C4-2B (cell line): ENCODE results near the gene TOPAZ1.

Source experiments
- H3K27ac ChIP-seq: fragments of 450-650 bp; 2 replicates; pipeline ENCODE4 v1.5.1; 2017
- ZFX ChIP-seq: fragments of 450-650 bp; IDR thresholded peaks from 2 replicates; pipeline ENCODE4 v1.6.1; 2017
- TF ChIP-seq, protein P1 (sequence below): fragments of 450-650 bp; conservative IDR thresholded peaks from 2 replicates; pipeline ENCODE4 v1.5.1; 2017; ENCODE audit warnings: mild to moderate bottlenecking

The TOPAZ1 gene

DNA sequence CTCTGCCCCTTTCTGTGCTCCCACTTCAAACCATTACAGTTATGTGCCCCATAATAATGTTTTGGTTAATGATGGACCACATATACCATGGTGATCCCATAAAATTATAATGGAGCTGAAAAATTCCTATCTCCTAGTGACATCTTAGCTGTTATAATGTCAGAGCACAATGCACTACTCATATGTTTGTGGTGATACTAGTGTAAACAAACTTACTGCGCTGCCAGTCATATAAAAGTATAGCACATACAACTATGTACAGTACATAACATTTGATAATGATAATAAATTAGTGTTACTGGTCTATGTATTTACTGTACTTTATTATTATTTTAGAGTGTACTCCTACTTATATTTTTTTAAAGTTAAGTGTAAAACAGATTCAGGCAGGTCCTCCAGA, 51.3 kb downstream of the TOPAZ1 start:
- H3K27ac ChIP-seq = no peak overlapping the region
- TF ChIP-seq, protein P1, sequence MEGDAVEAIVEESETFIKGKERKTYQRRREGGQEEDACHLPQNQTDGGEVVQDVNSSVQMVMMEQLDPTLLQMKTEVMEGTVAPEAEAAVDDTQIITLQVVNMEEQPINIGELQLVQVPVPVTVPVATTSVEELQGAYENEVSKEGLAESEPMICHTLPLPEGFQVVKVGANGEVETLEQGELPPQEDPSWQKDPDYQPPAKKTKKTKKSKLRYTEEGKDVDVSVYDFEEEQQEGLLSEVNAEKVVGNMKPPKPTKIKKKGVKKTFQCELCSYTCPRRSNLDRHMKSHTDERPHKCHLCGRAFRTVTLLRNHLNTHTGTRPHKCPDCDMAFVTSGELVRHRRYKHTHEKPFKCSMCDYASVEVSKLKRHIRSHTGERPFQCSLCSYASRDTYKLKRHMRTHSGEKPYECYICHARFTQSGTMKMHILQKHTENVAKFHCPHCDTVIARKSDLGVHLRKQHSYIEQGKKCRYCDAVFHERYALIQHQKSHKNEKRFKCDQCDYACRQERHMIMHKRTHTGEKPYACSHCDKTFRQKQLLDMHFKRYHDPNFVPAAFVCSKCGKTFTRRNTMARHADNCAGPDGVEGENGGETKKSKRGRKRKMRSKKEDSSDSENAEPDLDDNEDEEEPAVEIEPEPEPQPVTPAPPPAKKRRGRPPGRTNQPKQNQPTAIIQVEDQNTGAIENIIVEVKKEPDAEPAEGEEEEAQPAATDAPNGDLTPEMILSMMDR = no peak
- no peak for TF ChIP-seq ZFX

DNA sequence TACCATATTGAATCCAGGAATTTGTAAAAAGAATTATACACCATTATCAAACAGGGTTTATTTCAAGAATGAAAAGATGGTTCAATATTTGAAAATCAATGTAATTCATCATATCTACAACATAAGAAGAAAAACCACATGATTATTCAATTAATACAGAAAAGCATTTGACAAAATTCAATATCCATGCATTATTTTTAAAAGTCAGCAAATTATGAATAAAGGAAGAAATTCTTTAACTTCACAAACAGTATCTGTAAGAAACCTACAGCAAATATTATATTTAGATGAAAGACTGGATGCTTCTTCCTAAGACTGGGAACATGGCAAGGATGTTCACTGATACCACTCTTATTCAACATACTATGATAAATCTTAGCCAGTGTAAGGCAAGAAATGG, 55.6 kb downstream of the TOPAZ1 start:
- no peak for TF ChIP-seq ZFX
- TF ChIP-seq, protein P1 = no peak
- no peak overlapping the region for H3K27ac ChIP-seq

DNA sequence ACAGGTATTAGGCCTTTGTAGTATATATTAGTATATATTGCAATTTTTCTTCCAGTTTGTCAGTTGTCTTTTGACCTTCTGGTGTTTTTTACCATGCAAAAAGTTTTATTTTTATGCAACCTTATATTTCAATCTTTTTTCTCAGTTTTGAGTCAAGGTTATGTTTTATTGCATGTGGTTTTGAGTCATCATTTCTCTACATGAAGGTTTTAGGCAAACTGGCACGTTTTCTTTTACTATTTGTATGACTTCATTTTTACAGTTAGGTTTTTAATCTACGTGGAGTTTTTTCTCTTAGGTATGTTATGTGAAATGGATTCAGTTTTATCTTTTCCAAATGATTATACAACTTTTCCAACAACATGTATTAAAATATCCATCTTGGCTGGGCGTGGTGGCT, 60.1 kb downstream of the TOPAZ1 start:
- TF ChIP-seq, protein P1 = no peak
- no peak for TF ChIP-seq ZFX
- no peak overlapping the region for H3K27ac ChIP-seq

DNA sequence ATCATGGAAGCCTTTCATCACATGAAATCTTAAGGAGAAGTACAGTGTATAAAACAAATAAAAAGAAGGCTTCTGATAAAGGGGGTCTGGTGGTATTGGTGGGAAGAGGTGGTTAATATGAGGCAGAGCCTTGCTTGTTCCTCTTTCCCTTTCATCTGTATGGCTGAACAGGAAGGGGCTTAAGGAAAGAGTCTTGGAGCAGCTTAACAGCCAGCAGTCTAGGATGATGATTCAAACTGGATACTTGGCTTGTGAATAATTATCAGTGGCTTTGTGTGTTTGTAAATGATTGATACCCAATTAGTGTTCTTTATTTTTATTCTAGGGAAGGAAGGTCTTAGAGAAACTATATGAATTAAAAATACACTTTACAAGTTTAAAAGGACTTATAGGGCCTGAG, 67.8 kb downstream of the TOPAZ1 start:
- H3K27ac ChIP-seq = no peak overlapping the region
- TF ChIP-seq, protein P1 = no peak
- no peak for TF ChIP-seq ZFX

DNA sequence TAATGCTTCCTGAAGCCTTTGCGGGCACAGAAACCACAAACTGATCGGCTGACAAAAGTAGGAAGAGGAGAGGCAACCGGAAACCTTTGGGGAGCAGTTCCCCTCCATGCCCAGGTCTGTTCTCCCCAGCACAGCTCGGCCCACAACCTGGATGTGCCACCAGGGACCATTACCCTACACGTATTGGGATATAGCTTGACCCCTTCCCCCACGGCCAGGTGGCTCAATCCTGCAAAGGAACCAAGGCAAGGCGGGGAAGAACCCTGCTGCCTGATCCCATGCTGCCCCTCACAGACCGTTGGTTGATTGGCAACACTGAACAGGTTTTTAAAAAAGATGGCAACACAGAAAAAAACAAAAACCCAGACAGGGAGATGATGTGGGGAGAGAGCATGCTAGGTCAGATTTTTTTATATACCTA, 77.2 kb downstream of the TOPAZ1 start:
- no peak overlapping the region for H3K27ac ChIP-seq

DNA sequence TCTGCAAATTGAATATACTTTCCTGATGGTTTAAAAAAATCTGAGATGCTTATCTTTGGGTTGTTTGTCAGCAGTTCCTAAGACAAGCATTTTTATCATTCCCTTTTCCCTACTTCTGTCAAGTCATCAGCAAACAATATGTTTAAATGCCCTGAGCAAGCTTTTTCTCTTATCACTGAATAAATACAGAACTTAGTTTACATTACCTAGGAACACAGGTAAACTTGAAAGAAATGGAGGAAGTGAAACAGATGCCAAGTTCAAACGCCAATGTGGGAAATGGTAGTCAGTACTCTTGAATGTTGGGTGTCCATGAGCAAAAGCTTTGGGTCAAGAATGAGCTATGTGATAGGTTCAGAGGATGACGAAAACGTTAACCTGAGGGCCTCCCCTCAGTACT, 79.6 kb downstream of the TOPAZ1 start:
- TF ChIP-seq, protein P1 = no peak
- TF ChIP-seq ZFX = no peak

More for the DNA sequence above, 77.2 kb downstream of the TOPAZ1 start:
- TF ChIP-seq ZFX = no peak

DNA sequence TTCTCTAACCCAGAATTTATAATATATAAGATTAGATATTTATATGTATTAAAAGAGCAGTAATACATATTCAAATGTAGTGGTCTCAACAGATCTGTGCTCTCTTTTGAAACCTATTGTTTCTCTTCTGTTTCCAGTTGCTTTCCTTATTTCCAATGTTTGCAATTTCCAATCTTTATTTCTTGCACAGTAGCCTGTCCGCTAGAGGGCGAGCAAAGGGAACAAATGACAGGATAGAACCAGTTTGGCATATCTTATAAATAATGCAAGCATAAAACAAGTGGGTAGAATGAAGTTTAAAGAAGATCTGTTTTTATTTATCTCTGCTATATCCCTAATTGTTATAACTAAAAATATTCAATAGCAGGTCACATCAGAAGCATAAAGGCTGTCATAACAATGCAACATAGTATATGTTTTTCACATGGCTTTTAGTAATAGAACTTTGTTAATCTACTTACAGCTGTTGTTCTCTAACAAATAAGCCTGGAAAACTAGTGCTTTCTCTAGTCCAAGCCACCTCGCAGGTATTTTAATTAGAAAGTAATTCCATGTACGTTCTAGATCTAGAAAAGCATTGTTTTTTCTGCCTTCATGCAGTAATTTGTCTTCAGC, 81.8 kb downstream of the TOPAZ1 start:
- no peak overlapping the region for H3K27ac ChIP-seq
- TF ChIP-seq, protein P1 = peak; percentile 88
- TF ChIP-seq ZFX = no peak

More for the DNA sequence above, 79.6 kb downstream of the TOPAZ1 start:
- H3K27ac ChIP-seq = no peak overlapping the region

DNA sequence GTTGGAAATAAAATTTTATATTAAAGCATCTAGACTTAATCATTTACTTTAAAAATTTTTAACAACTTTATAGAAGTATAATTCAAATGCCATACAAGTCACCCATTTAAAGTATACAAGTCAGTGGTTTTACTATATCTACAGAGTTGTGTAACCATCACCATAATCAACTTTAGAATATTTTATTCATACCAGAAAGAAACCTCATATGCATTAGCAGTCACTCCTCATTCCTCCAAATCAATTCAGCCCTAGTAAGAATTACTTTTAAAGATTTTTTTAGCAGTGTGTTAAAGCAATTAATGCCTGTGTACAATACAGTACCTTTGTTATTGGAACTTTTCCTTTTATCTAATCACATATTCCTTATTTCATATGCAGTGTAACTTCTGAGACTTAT, 82.9 kb downstream of the TOPAZ1 start:
- TF ChIP-seq, protein P1 = no peak
- TF ChIP-seq ZFX = no peak
- no peak overlapping the region for H3K27ac ChIP-seq
